Raji (cell line): ENCODE data around the gene FLOT1.

Experiments
- POLR2A ChIP-seq: IDR thresholded peaks from 2 replicates; pipeline ENCODE4 v1.6.1; 2011; ENCODE audit warnings: low read depth, low read length, control low read depth; ENCODE audit not compliant: insufficient read depth

FLOT1 gene, protein sequence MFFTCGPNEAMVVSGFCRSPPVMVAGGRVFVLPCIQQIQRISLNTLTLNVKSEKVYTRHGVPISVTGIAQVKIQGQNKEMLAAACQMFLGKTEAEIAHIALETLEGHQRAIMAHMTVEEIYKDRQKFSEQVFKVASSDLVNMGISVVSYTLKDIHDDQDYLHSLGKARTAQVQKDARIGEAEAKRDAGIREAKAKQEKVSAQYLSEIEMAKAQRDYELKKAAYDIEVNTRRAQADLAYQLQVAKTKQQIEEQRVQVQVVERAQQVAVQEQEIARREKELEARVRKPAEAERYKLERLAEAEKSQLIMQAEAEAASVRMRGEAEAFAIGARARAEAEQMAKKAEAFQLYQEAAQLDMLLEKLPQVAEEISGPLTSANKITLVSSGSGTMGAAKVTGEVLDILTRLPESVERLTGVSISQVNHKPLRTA

DNA sequence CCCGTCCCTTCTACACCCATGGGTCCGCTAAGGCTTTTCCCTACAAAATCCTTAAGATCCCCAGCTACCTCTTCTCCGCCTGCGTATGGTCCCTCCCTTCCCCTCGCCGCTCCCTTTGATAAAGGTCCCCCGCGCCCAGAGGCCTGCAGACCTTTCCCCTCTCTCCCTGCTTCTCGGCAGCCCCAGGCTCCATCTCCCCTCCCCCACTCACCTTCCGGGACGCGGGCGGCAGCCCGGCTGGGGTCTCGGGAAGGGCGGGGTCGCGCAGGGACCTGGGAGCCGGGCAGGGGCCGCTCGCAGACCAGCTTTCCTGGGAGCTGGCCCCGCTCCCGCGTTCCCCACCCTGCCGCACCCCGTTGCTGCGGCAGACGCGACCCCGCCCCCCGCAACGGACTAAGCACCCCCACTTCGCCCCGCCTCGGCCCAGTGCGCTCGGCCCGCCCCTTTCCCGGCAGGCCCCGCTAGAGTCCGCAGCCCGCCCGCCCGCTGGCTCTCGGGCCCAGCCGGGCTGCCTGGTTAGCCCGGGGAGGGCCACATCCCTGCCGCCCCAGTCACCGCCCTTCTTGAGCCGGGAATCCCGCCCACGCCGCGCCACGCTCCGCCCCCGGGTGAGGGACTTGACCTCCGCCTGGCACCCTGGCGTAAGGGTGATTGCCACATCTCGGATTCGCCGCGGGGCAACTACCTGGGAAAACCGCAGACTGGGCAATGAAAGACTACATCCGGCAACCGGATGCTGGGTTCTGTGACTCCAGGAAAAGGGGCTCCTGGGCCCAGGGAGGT, at the start of gene FLOT1:
TSS of gene FLOT1 (minus strand) at position 372 of the 783 bp plus-strand sequence. CDS start 498 bp downstream, outside the sequence.
- TF ChIP-seq POLR2A: peak; percentile 65

DNA sequence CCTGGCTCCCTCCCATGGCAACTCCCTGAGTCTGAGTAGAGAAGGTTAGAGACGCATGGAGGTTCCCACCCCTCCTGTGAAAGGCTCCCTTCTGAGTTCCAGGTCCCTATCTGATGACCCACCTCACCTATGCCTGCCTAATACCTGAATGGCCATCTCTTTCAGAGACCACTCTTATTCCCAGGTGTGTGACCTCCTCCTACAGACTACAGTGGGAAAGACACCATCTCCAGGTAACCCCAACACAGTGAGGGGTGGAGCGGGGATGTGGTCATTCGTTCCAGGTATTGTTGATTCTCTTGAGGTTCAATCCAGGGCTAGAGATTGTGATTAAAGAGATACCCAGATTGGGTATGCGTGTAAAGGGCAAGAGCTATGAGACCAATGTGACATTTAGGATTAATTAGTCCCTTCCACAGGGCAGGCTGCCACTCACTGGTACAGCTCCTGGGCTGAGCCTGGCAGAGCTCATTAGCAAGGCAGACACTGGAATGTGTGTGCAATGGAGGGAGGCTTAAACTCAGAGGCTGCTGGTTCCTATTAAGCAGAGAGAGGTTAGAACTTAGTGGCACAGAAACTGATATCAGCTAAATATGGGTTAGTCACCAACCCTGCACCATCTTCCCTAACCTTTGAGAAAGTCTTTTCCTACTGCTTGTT, 48.4 kb upstream of the FLOT1 start:
- TF ChIP-seq POLR2A: no peak

DNA sequence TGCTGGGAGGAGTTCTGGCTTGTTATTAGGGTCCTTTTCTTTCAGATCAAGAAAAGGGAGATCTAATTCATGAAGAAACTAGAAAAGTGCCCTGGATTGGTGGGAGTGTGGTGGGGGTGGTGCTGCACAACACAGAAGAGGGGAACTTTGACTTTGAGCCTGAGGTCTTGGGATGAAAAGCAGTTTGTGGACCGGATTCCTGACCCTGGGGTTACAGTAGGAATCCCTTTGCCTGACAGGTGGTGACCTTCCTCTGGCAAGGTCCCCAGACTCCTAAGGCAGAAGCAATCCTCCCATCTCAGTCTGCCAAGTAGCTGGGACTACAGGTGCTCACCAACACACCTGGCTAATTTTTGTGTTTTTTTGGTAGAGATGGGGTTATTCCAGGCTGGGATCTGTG, 47.1 kb upstream of the FLOT1 start:
- no peak for TF ChIP-seq POLR2A

DNA sequence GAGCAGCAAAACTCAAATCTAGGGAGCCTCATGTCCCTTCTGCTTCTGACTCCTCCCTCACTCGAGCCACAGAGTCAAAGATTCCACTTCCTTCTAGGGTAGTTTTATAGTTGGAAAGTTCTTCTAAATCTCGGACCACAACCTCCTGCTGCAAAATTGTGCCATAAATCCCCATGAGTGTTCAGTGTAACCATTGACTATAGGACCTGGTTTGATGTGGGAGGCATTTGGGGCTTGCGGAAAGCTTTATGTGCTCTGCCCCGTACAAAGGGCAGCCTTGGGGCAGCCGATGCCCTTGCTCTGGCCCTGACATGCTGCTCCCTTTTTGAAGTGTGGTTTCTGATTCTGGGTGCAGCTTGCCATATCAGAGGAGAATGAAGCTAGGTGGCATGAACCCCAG, 45.5 kb upstream of the FLOT1 start:
- no peak for TF ChIP-seq POLR2A

DNA sequence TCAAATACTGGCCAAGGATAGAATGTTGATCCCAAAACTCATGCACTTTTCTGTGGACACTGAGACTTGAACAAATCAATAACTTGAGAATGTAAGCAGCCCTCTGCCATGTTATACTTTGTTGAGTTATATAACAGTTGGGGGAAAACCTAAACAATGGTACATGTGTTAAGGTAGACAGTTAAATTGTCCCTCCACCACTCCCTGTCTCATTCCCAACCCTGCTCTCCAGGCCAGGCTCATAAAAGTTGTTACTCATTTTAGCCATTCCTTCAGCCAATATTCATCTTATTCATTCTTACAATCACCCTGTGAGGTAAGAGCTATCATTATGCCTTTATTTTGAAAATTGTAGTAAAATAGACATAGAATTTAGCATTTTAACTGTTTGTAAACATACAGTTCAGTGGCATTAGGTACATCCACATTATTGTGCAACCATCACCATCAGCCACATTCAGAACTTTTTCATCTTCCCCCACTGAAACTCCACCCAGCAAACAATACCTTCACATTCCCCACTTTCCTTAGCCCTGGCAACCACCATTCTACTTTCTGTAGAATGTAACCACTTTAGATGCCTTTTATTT, 40.0 kb upstream of the FLOT1 start:
- TF ChIP-seq POLR2A: no peak

DNA sequence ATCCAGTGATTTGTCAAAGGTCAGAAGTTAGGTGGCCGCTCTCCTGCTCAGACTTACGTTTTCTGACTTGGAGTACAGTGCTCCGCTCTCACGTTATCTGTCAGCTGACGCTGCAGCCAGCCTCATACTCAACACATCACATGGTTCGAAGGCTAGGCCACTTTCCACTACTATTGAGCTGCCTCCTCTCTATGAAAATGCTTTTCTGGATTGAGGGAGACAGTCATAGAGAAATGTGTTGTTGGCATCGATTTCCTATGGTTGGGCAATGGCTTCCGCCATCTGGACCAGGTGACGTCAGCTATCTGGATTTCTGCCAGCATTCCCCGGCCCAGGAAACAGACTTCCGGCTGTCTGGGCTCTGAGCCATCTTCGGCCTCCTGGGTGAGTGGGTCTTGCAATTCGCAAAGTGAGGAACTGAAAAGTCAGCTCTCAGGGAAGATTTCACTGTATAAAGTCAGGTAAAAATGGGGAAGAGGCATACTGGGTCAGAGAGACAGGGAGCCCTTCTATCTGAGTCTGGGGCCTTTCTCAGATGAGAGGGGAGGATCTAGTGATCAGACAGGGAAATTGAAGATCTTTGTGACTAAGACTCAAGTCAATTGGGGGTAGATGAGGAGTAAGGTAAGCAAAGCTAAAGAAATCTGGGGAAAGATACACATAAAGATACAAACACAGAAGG, 39.4 kb upstream of the FLOT1 start:
- TF ChIP-seq POLR2A: no peak

DNA sequence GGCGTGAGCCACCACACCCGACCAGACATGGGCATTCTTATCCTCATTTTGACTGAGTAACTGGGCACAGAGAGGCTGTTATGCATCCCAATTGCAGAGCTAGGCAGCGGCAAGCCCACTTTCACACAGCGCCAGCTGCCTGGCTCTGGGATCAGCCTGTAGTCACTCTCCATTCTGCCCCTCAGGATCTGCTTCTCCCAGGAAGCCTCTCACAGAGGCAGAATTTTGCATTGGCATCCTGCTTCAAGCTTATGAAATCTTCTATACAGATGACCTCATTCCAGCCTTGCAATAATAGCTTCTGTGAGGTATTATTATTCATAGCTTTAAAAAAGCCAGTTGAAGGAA, 38.9 kb upstream of the FLOT1 start:
- TF ChIP-seq POLR2A: no peak

DNA sequence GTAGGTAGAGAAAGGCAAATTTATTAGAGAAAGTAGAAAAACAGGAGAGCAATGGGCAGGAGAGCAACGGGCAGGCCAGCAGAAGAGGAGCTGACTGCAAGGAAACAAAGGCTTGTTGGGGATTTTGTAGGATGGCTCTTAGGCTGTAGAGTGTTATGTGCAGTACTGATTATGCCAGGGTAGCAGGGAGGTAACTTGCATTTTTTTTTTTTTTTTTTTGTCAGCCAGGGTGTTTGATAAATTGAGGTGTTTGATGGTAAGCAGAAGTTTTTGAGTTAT, 38.1 kb upstream of the FLOT1 start:
- TF ChIP-seq POLR2A: no peak

DNA sequence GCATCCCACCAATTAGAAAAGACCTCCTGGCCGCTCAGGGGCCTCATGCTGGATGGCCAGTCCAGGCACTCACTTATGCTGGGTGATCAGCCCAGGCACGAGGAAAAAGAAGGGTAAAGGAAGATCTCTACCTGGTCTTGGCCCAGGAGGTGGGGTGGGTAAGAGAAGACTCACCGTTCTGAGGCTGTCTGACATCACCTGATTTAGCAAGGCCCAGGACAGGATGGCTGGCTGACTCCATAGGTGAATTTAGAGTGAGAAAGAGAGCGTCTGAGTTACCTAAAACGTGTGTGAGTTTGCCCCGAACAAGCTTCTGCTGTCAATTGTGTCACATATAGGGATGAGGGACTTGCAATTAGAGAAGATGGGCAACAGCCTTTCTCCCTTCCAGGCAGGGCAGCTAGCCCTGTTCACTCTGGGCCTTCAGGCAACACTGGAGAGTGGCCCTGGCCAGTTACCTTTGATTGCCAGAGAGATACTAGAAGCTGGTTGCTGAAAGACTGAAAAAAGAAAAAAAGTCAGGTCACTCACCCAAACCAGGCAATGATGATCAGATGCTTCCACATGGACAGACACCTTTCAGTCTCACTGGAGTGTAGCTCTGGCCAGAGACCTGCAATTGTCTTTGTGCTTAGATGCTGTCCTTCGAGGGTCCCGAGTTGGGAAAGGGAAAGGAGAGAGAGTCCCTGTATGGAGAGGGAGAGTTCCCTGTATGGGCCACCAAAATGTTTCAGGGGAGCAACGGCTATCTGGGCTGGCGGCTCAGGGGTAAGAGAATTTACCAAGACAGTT, 37.6 kb upstream of the FLOT1 start:
- TF ChIP-seq POLR2A: no peak

DNA sequence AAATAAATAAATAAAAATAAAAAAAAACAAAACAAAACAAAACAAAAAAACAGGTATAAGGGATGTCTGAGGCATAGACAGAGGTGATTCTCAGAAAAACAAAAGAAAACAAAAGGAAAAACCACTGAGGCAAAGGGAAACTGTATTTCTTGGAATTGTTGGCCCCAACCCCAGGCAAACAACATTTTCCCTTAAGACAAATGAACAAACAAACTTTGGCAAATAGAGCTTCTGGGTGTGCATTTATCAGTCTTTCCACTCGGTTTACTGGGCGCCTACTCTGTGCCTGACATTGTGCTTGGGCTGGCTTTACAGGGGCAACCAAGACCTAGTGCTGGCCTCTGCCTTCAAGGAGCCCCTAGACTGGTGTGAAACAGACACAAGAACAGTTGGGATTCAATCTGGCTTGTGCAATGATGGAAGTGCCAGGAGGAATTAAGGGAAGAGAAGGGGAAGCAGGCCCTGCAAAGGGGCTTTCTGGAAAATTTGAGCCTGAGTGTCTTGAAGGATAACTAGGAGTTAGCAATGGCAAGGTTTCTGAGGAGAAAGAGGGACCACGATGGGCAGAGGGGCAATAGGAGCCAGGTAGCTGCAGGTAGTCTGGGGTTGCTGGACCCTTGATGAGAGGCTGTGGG, 35.6 kb upstream of the FLOT1 start:
- no peak for TF ChIP-seq POLR2A

DNA sequence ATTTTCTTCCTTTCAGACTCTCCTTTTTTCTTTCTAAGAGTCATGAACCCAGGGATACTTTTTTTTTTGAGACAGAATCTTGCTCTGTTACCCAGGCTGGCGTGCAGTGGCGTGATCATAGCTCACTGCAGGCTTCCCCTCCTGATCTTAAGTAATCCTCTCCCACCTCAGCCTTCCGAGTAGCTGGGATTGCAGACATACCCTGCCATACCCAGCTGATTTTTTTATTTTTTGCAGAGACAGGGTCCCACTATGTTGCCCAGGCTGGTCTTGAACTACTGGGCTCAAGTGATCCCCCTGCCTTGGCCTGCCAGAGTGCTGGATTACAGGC, 34.6 kb upstream of the FLOT1 start:
- TF ChIP-seq POLR2A: no peak

DNA sequence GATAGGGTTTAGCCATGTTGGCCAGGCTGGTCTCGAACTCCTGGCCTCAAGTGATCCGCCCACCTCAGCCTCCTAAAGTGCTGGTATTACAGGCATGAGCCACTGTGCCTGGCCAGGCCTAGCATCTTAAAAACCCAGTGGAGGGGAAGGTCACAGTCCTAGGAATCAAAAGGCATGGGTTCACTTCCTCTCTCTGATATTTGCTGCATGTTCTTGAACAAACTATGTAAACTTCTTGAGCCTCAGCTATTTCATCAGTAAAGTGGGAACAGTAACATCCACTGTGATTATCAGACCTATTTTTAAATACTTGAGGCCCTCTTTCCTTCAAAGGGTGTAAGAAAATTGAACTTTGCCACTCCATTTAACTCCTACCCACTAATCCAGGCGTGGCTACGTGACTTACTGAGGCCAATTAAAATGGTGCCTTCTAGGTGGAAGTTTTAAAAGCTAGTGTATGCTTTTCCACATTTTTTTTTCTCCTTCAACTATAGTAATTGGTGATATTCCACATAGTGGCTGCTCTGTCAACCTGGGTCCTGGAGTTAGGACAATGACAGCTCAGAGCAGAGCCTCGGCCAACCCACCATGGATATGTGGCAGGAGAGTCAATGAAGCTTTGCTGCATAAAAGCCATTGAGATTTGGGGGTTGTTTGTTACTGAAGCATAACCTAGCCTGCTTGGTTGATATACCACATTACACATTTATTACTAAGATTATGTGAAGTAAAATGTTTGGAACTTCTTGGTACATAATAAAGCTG, 34.1 kb upstream of the FLOT1 start:
- TF ChIP-seq POLR2A: no peak

DNA sequence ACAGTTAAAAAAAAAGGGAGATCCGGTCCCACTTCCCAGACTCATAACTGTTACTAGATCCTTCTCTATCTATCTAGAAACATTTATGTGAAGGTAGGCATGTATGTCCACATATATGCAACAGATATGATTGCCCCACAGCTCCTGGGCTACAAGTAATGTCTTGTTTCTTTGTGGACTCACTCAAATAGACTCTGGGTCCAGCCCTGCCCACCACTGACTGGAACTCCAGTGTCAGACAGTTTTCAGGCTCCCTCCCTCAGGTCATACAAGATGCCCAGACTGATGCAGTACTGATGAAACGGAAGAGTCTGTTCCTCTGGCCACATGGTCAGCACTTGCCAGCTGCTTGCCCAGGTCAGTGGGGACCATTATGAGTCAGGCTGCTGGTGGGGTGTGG, 32.6 kb upstream of the FLOT1 start:
- no peak for TF ChIP-seq POLR2A
